IMR-90 (cell line): ENCODE measurements around the gene SYNE1. TPM values are rescaled to one million over a fixed set of nuclear protein-coding genes. Genes with fewer than 3 reads are reported as not detected.
A peak's percentile ranks its signal among the peaks of the same experiment; 100 is the strongest.

Experiments used
- ATAC-seq: fragments of 200-7000 bp; cut with Tn5 transposase; 2 replicates; pipeline ENCODE4 v1.9.1; 2020; ENCODE audit warnings: low read depth, mild to moderate bottlenecking, moderate library complexity
- BruUV-seq: library from RNA; stranded (reverse); fragments of 400-500 nt; replicated peaks from 2 replicates; lab custom pipeline; 2021; lab: Mats Ljungman, UMichigan
- CTCF ChIA-PET: fragments of 300-600 bp; formaldehyde crosslinking; extraction: SDS; loops from one replicate; lab custom pipeline; 2021; ENCODE audit warnings: antibody characterized with exemption; lab: Yijun Ruan, JAX
- POLR2A ChIA-PET: fragments of 300-600 bp; sonication (Branson Sonifier 250); formaldehyde crosslinking; loops from one replicate; lab custom pipeline; 2022; ENCODE audit warnings: antibody characterized with exemption; ENCODE audit not compliant: unreplicated experiment; lab: Charles Lee
- DNase-seq: peaks from one replicate; pipeline ENCODE4 v3.0.0; 2013
- H2AFZ ChIP-seq: replicated peaks from 2 replicates; pipeline ENCODE3; 2013; ENCODE audit warnings: low read length, mild to moderate bottlenecking; ENCODE audit not compliant: poor library complexity
- H2AK5ac ChIP-seq: 2 replicates; pipeline ENCODE4 v1.6.1; 2013; ENCODE audit warnings: low read depth, low read length, inconsistent platforms
- H2AK9ac ChIP-seq: replicated peaks from 2 replicates; pipeline ENCODE3; 2013; ENCODE audit warnings: mild to moderate bottlenecking, low read depth, low read length, moderate library complexity; ENCODE audit not compliant: poor library complexity
- H2BK120ac ChIP-seq: 2 replicates; pipeline ENCODE4 v1.6.1; 2013; ENCODE audit warnings: low read depth, low read length, inconsistent platforms
- H2BK15ac ChIP-seq: 3 replicates; pipeline ENCODE4 v1.6.1; 2013; ENCODE audit warnings: low read depth, low read length, inconsistent platforms
- H2BK20ac ChIP-seq: 2 replicates; pipeline ENCODE4 v1.6.1; 2013; ENCODE audit warnings: low read depth, mild to moderate bottlenecking, inconsistent platforms, low read length, moderate library complexity
- H2BK5ac ChIP-seq: 2 replicates; pipeline ENCODE4 v1.6.1; 2013; ENCODE audit warnings: mild to moderate bottlenecking, low read depth, low read length, inconsistent platforms; ENCODE audit not compliant: poor library complexity, severe bottlenecking
- H3K14ac ChIP-seq: replicated peaks from 2 replicates; pipeline ENCODE4 v1.6.1; 2013; ENCODE audit warnings: low read depth, low read length, inconsistent platforms
- H3K18ac ChIP-seq: 2 replicates; pipeline ENCODE4 v1.6.1; 2013; ENCODE audit warnings: low read depth, low read length, control low read depth
- H3K23ac ChIP-seq: 2 replicates; pipeline ENCODE4 v1.6.1; 2013; ENCODE audit warnings: low read depth, low read length, inconsistent platforms
- H3K27ac ChIP-seq: 2 replicates; pipeline ENCODE4 v1.5.1; 2013; ENCODE audit warnings: mild to moderate bottlenecking, control low read depth, low read length; ENCODE audit not compliant: insufficient read depth
- H3K27me3 ChIP-seq: 2 replicates; pipeline ENCODE4 v1.6.1; 2013; ENCODE audit warnings: low read length; ENCODE audit not compliant: control insufficient read depth, insufficient read depth
- H3K36me3 ChIP-seq: 2 replicates; pipeline ENCODE4 v1.6.1; 2013; ENCODE audit warnings: low read length, mixed read lengths; ENCODE audit not compliant: control insufficient read depth, insufficient read depth
- H3K4ac ChIP-seq: 2 replicates; pipeline ENCODE4 v1.6.1; 2013; ENCODE audit warnings: low read depth, low read length, inconsistent platforms
- H3K4me1 ChIP-seq: 2 replicates; pipeline ENCODE4 v1.6.1; 2013; ENCODE audit warnings: low read length, mixed read lengths; ENCODE audit not compliant: control insufficient read depth, insufficient read depth
- H3K4me2 ChIP-seq: 2 replicates; pipeline ENCODE4 v1.6.1; 2013; ENCODE audit warnings: low read depth, mild to moderate bottlenecking, control low read depth, low read length, moderate library complexity
- H3K4me3 ChIP-seq: 2 replicates; pipeline ENCODE4 v1.5.1; 2013; ENCODE audit warnings: low read depth, mild to moderate bottlenecking, control low read depth, low read length, moderate library complexity; ENCODE audit not compliant: insufficient read depth
- H3K56ac ChIP-seq: 2 replicates; pipeline ENCODE4 v1.6.1; 2013; ENCODE audit warnings: low read length, inconsistent platforms; ENCODE audit not compliant: insufficient read depth; ENCODE audit errors: extremely low read depth
- H3K79me1 ChIP-seq, 2 experiments: 2 replicates each; pipeline ENCODE4 v1.6.1; 2013; ENCODE audit warnings: low read length in 2 of 2, inconsistent platforms in 1 of 2, low read depth in 1 of 2
- H3K9ac ChIP-seq: 2 replicates; pipeline ENCODE4 v1.6.1; 2013; ENCODE audit warnings: low read depth, low read length, control low read depth
- H3K9me1 ChIP-seq: 2 replicates; pipeline ENCODE4 v1.6.1; 2013; ENCODE audit warnings: low read length, inconsistent platforms; ENCODE audit not compliant: insufficient read depth
- H3K9me3 ChIP-seq: 2 replicates; pipeline ENCODE4 v1.6.1; 2013; ENCODE audit warnings: low read length; ENCODE audit not compliant: control insufficient read depth, insufficient read depth
- H4K20me1 ChIP-seq: 2 replicates; pipeline ENCODE4 v1.6.1; 2013; ENCODE audit warnings: low read length, inconsistent platforms; ENCODE audit not compliant: insufficient read depth
- H4K5ac ChIP-seq: 2 replicates; pipeline ENCODE4 v1.6.1; 2013; ENCODE audit warnings: mild to moderate bottlenecking, low read depth, low read length, control low read depth
- H4K8ac ChIP-seq, 2 experiments: 2 replicates each; pipeline ENCODE4 v1.6.1; 2013; ENCODE audit warnings: low read depth in 2 of 2, low read length in 2 of 2, control low read depth in 1 of 2, inconsistent platforms in 1 of 2
- H4K91ac ChIP-seq: 2 replicates; pipeline ENCODE4 v1.6.1; 2013; ENCODE audit warnings: low read depth, low read length, inconsistent platforms; ENCODE audit not compliant: insufficient read depth
- BHLHE40 ChIP-seq: fragments of 150-350 bp; IDR thresholded peaks from 2 replicates; pipeline ENCODE4 v1.6.1; 2016; ENCODE audit warnings: mild to moderate bottlenecking, low read depth, low read length
- CEBPB ChIP-seq: IDR thresholded peaks from 2 replicates; pipeline ENCODE4 v1.6.1; 2012; ENCODE audit warnings: low read depth, low read length, improper control_type of control experiment
- CHD1 ChIP-seq: IDR thresholded peaks from 2 replicates; pipeline ENCODE4 v1.6.1; 2012; ENCODE audit warnings: low read depth, low read length, improper control_type of control experiment
- CTCF ChIP-seq: conservative IDR thresholded peaks from 2 replicates; pipeline ENCODE4 v1.5.1; 2012; ENCODE audit warnings: mild to moderate bottlenecking, low read depth, low read length, improper control_type of control experiment
- FOS ChIP-seq: fragments of 150-350 bp; IDR thresholded peaks from 2 replicates; pipeline ENCODE4 v1.6.1; 2016; ENCODE audit warnings: low read depth, low read length
- MAFK ChIP-seq: IDR thresholded peaks from 2 replicates; pipeline ENCODE4 v1.6.1; 2012; ENCODE audit warnings: low read depth, low read length, improper control_type of control experiment
- MAZ ChIP-seq: IDR thresholded peaks from 2 replicates; pipeline ENCODE4 v1.6.1; 2012; ENCODE audit warnings: low read depth, mild to moderate bottlenecking, low read length, improper control_type of control experiment, moderate library complexity, borderline replicate concordance
- MXI1 ChIP-seq: IDR thresholded peaks from 2 replicates; pipeline ENCODE4 v1.6.1; 2012; ENCODE audit warnings: low read depth, mild to moderate bottlenecking, low read length, moderate library complexity, borderline replicate concordance
- NFE2L2 ChIP-seq: fragments of 150-350 bp; IDR thresholded peaks from 2 replicates; pipeline ENCODE4 v1.6.1; 2016; ENCODE audit warnings: low read depth, mild to moderate bottlenecking, low read length
- POLR2A ChIP-seq: IDR thresholded peaks from 2 replicates; pipeline ENCODE4 v1.6.1; 2012; ENCODE audit warnings: mild to moderate bottlenecking, low read depth, low read length
- RAD21 ChIP-seq: IDR thresholded peaks from 2 replicates; pipeline ENCODE4 v1.6.1; 2012; ENCODE audit warnings: low read length, improper control_type of control experiment
- RCOR1 ChIP-seq: IDR thresholded peaks from 2 replicates; pipeline ENCODE4 v1.6.1; 2012; ENCODE audit warnings: mild to moderate bottlenecking, low read length, improper control_type of control experiment; ENCODE audit not compliant: insufficient replicate concordance
- RFX5 ChIP-seq: IDR thresholded peaks from 2 replicates; pipeline ENCODE4 v1.8.0; 2012; ENCODE audit warnings: low read depth, mild to moderate bottlenecking, low read length, moderate library complexity
- SMC3 ChIP-seq: fragments of 150-350 bp; IDR thresholded peaks from 2 replicates; pipeline ENCODE4 v1.6.1; 2016; ENCODE audit warnings: low read depth, mild to moderate bottlenecking, antibody characterized with exemption, low read length, moderate library complexity
- USF2 ChIP-seq: fragments of 150-350 bp; IDR thresholded peaks from 2 replicates; pipeline ENCODE4 v1.6.1; 2017; ENCODE audit warnings: mild to moderate bottlenecking, antibody characterized with exemption, low read length, low read depth
- dilution Hi-C: fragments of 300-500 bp; cut with HindIII; formaldehyde crosslinking; loops from one replicate; pipeline ENCODE4 v1.14.3; 2018; ENCODE audit warnings: low sequenced_read_pairs; ENCODE audit not compliant: unreplicated experiment
- in situ Hi-C: fragments of 300-500 bp; cut with MboI; formaldehyde crosslinking; loops from 3 replicates; pipeline ENCODE4 v1.14.3; 2019; ENCODE audit warnings: low sequenced_read_pairs, inconsistent platforms, mixed read lengths
- intact Hi-C: fragments of 100-400 bp; cut with micrococcal nuclease; formaldehyde crosslinking; loops from 2 replicates; pipeline ENCODE4 v1.10.0; 2022
- polyA plus RNA-seq, 3 experiments: library from polyadenylated mRNA; depleted of rRNA; stranded (reverse); fragments of >200 nt; gene quantifications; 2 replicates each; pipeline ENCODE4 v1.2.3, GENCODE V29; 2012; ENCODE audit warnings: low replicate concordance in 1 of 3
- total RNA-seq: library from RNA; depleted of rRNA; stranded (reverse); fragments of >200 nt; gene quantifications from 2 replicates; pipeline ENCODE4 v1.2.3, GENCODE V29; 2012
- TF ChIP-seq, protein P1 (sequence below): fragments of 150-350 bp; IDR thresholded peaks from 2 replicates; pipeline ENCODE4 v1.6.1; 2016; ENCODE audit warnings: low read depth, mild to moderate bottlenecking, low read length, moderate library complexity, borderline replicate concordance

SYNE1 gene
- total and polyA plus RNA-seq, 2 of the 4 experiments (the other 2 are of a cell fraction), result 34.1 to 159 TPM

GRCh38 chr6:152398993-152399392 is 238.2 kb downstream of the SYNE1 start:
- no peak overlapping the region for H3K4ac ChIP-seq
- H3K4me2 ChIP-seq, result no peak overlapping the region
- no peaks in the 10 kb centered on the region for H3K9me3 ChIP-seq
- in situ Hi-C loops (no loop called here), intact Hi-C loops (no loop called here), dilution Hi-C loops (no loop called here)
- no peak overlapping the region for H2AFZ ChIP-seq
- no peaks in the 10 kb centered on the region for H3K27me3 ChIP-seq
- H2AK5ac ChIP-seq, result no peak overlapping the region
- H2BK5ac ChIP-seq, result no peak overlapping the region
- H3K9ac ChIP-seq, result no peak overlapping the region
- peak overlapping the region; percentile 37; the same call in 1 of the 2 replicates for H3K18ac ChIP-seq
- no peak overlapping the region for H3K27ac ChIP-seq
- ATAC-seq (no peak), DNase-seq (no peak)
- no peak overlapping the region for H4K91ac ChIP-seq
- BruUV-seq, result no TSS peak
- H3K14ac ChIP-seq, result no peak overlapping the region
- peaks cover 3% of the 10 kb centered on the region; the same call in 1 of the 2 replicates for H3K9me1 ChIP-seq
- H3K56ac ChIP-seq, result no peak overlapping the region
- no peak overlapping the region for H3K4me3 ChIP-seq
- no peak overlapping the region for H4K5ac ChIP-seq
- H4K8ac ChIP-seq, result no peak overlapping the region
- CTCF ChIA-PET, result no interaction called here
- no peak overlapping the region for H2BK15ac ChIP-seq
- no peak overlapping the region for H2BK120ac ChIP-seq
- no peak overlapping the region for H2BK20ac ChIP-seq
- no peaks in the 10 kb centered on the region for H3K79me1 ChIP-seq
- no peak overlapping the region for H2AK9ac ChIP-seq
- POLR2A ChIA-PET, result no interaction called here
- TF ChIP-seq RCOR1 (no peak), SMC3 (no peak), RFX5 (no peak), CEBPB (no peak), MAZ (no peak), BHLHE40 (no peak), POLR2A (no peak), CHD1 (no peak), MAFK (no peak), FOS (no peak), NFE2L2 (no peak), RAD21 (no peak), CTCF (no peak), USF2 (no peak), MXI1 (no peak)
- TF ChIP-seq, protein P1, sequence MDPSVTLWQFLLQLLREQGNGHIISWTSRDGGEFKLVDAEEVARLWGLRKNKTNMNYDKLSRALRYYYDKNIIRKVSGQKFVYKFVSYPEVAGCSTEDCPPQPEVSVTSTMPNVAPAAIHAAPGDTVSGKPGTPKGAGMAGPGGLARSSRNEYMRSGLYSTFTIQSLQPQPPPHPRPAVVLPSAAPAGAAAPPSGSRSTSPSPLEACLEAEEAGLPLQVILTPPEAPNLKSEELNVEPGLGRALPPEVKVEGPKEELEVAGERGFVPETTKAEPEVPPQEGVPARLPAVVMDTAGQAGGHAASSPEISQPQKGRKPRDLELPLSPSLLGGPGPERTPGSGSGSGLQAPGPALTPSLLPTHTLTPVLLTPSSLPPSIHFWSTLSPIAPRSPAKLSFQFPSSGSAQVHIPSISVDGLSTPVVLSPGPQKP, result no peak
- H3K36me3 ChIP-seq, result peaks cover 4% of the 10 kb centered on the region; the same call in 1 of the 2 replicates
- H3K23ac ChIP-seq, result no peak overlapping the region
- no peaks in the 10 kb centered on the region for H4K20me1 ChIP-seq
- H3K4me1 ChIP-seq, result no peaks in the 10 kb centered on the region; the same call in 1 of the 2 replicates
